ENCODE results near the gene VIPR2. TPM values are rescaled to one million over a fixed set of nuclear protein-coding genes. Genes with fewer than 3 reads are reported as not detected.

Gene VIPR2
- total RNA-seq, 1 experiment from 2014 or later: not detected

GRCh38 chr7:159008417-159008816 is 136.2 kb downstream of the VIPR2 start:
- intact Hi-C loops (cut with micrococcal nuclease; ENCODE audit: unreplicated experiment): no loop called here
- Histone ChIP-seq H3K27ac (ENCODE audit: low read depth, low read length, poor library complexity, severe bottlenecking) (no peak overlapping the region), H3K27me3 (replicated peaks; ENCODE audit: insufficient read depth, low read depth, low read length, poor library complexity) (no peaks in the 10 kb centered on the region), H3K4me3 (ENCODE audit: low read depth, low read length, poor library complexity, severe bottlenecking) (no peak overlapping the region), H3K9me3 (ENCODE audit: low read depth, low read length, poor library complexity, severe bottlenecking) (no peaks in the 10 kb centered on the region), H3K36me3 (ENCODE audit: insufficient read depth, low read length, poor library complexity, severe bottlenecking) (no peaks in the 10 kb centered on the region), H3K4me1 (ENCODE audit: insufficient read depth, low read length, poor library complexity, severe bottlenecking) (peaks cover 5% of the 10 kb centered on the region)
- ChIA-PET CTCF (no interaction called here), POLR2A (ENCODE audit: low non-redundant PET) (no interaction called here)
- DNase-seq (ENCODE audit: low spot score): no peak
- no TSS peak for BruUV-seq (replicated peaks)
- no peak for TF ChIP-seq CTCF (conservative IDR thresholded peaks at IDR 0.05; ENCODE audit: low read depth, low read length)
- TF ChIP-seq EZH2 (IDR thresholded peaks at IDR 0.05; ENCODE audit: borderline replicate concordance, low read depth, low read length, poor library complexity, severe bottlenecking): no peak

GRCh38 chr7:159007996-159008389 is 136.7 kb downstream of the VIPR2 start:
- no peaks in the 10 kb centered on the region for H3K36me3 ChIP-seq (ENCODE audit: insufficient read depth, low read length, poor library complexity, severe bottlenecking)
- ChIA-PET CTCF (no interaction called here), POLR2A (ENCODE audit: low non-redundant PET) (no interaction called here)
- H3K27me3 ChIP-seq (replicated peaks; ENCODE audit: insufficient read depth, low read depth, low read length, poor library complexity): no peaks in the 10 kb centered on the region
- no peak overlapping the region for H3K4me3 ChIP-seq (ENCODE audit: low read depth, low read length, poor library complexity, severe bottlenecking)
- TF ChIP-seq CTCF (conservative IDR thresholded peaks at IDR 0.05; ENCODE audit: low read depth, low read length) (no peak), EZH2 (IDR thresholded peaks at IDR 0.05; ENCODE audit: borderline replicate concordance, low read depth, low read length, poor library complexity, severe bottlenecking) (no peak)
- intact Hi-C loops (cut with micrococcal nuclease; ENCODE audit: unreplicated experiment): no loop called here
- H3K4me1 ChIP-seq (ENCODE audit: insufficient read depth, low read length, poor library complexity, severe bottlenecking): peaks cover 3% of the 10 kb centered on the region
- BruUV-seq (replicated peaks): no TSS peak
- no peaks in the 10 kb centered on the region for H3K9me3 ChIP-seq (ENCODE audit: low read depth, low read length, poor library complexity, severe bottlenecking)
- no peak overlapping the region for H3K27ac ChIP-seq (ENCODE audit: low read depth, low read length, poor library complexity, severe bottlenecking)
- DNase-seq (ENCODE audit: low spot score): no peak

GRCh38 chr7:159007364-159007995 is 137.2 kb downstream of the VIPR2 start:
- intact Hi-C loops (cut with micrococcal nuclease; ENCODE audit: unreplicated experiment): no loop called here
- POLR2A ChIA-PET (ENCODE audit: low non-redundant PET): no interaction called here
- H3K9me3 ChIP-seq (ENCODE audit: low read depth, low read length, poor library complexity, severe bottlenecking): no peaks in the 10 kb centered on the region
- H3K4me1 ChIP-seq (ENCODE audit: insufficient read depth, low read length, poor library complexity, severe bottlenecking): no peaks in the 10 kb centered on the region
- BruUV-seq (replicated peaks): no TSS peak
- no peak overlapping the region for H3K4me3 ChIP-seq (ENCODE audit: low read depth, low read length, poor library complexity, severe bottlenecking)
- TF ChIP-seq EZH2 (IDR thresholded peaks at IDR 0.05; ENCODE audit: borderline replicate concordance, low read depth, low read length, poor library complexity, severe bottlenecking) (no peak), CTCF (conservative IDR thresholded peaks at IDR 0.05; ENCODE audit: low read depth, low read length) (no peak)
- CTCF ChIA-PET: no interaction called here
- DNase-seq (ENCODE audit: low spot score): no peak
- no peak overlapping the region for H3K27ac ChIP-seq (ENCODE audit: low read depth, low read length, poor library complexity, severe bottlenecking)
- H3K36me3 ChIP-seq (ENCODE audit: insufficient read depth, low read length, poor library complexity, severe bottlenecking): no peaks in the 10 kb centered on the region
- no peaks in the 10 kb centered on the region for H3K27me3 ChIP-seq (replicated peaks; ENCODE audit: insufficient read depth, low read depth, low read length, poor library complexity)
